HEK293 (cell line): ENCODE data around the gene BBS9.

Experiments
- CTCF ChIA-PET: fragments of 350-600 bp; formaldehyde crosslinking; extraction: SDS; loops from one replicate; lab custom pipeline; 2021; ENCODE audit warnings: antibody characterized with exemption; lab: Yijun Ruan, JAX
- POLR2A ChIA-PET: fragments of 300-600 bp; formaldehyde crosslinking; extraction: SDS; loops from one replicate; lab custom pipeline; 2020; ENCODE audit warnings: antibody characterized with exemption, inconsistent platforms; lab: Yijun Ruan, JAX
- H3K27ac ChIP-seq: fragments of 200-500 bp; sonication (Bioruptor generic); 2 replicates; pipeline ENCODE4 v1.5.1; 2014; ENCODE audit warnings: low read depth, low read length, control low read depth, inconsistent platforms; ENCODE audit errors: extremely low read depth
- H3K36me3 ChIP-seq, 2 experiments: fragments of 200-500 bp in 1 of 2; sonication (Bioruptor generic) in 1 of 2; 1 replicate in 1 of 2; 2 replicates in 1 of 2; pipeline ENCODE4 v1.5.1; 2014 to 2017; ENCODE audit warnings: inconsistent platforms in 2 of 2, low read length in 2 of 2; ENCODE audit not compliant: control insufficient read depth in 2 of 2, insufficient read depth in 1 of 2
- H3K4me1 ChIP-seq: fragments of 200-500 bp; sonication (Bioruptor generic); 2 replicates; pipeline ENCODE4 v1.5.1; 2014; ENCODE audit warnings: mild to moderate bottlenecking, low read length, inconsistent platforms; ENCODE audit not compliant: control insufficient read depth, insufficient read depth
- H3K4me3 ChIP-seq: 2 replicates; pipeline ENCODE4 v1.5.1; 2011; ENCODE audit warnings: low read depth, mild to moderate bottlenecking, control low read depth, low read length, moderate library complexity
- H3K9me3 ChIP-seq: fragments of 200-500 bp; sonication (Bioruptor generic); 2 replicates; pipeline ENCODE4 v1.5.1; 2014; ENCODE audit warnings: low read depth, low read length, inconsistent platforms; ENCODE audit not compliant: control insufficient read depth, insufficient read depth
- GLIS2 ChIP-seq: fragments of 450-650 bp; formaldehyde crosslinking; IDR thresholded peaks from 2 replicates; pipeline ENCODE4 v1.5.1; 2016; ENCODE audit warnings: missing biosample characterization, missing genetic modification characterization
- KLF8 ChIP-seq: fragments of 450-650 bp; formaldehyde crosslinking; IDR thresholded peaks from 2 replicates; pipeline ENCODE4 v1.5.1; 2016; ENCODE audit warnings: missing biosample characterization, missing genetic modification characterization
- SALL2 ChIP-seq: fragments of 450-650 bp; formaldehyde crosslinking; IDR thresholded peaks from 2 replicates; pipeline ENCODE4 v1.5.0; 2017; ENCODE audit warnings: missing biosample characterization, mild to moderate bottlenecking, missing genetic modification characterization, borderline replicate concordance
- ZNF146 ChIP-seq: fragments of 450-650 bp; formaldehyde crosslinking; IDR thresholded peaks from 2 replicates; pipeline ENCODE4 v1.5.1; 2016; ENCODE audit warnings: missing biosample characterization, missing genetic modification characterization
- ZNF202 ChIP-seq: fragments of 450-650 bp; formaldehyde crosslinking; IDR thresholded peaks from 2 replicates; pipeline ENCODE4 v1.5.1; 2016; ENCODE audit warnings: missing biosample characterization, missing genetic modification characterization, borderline replicate concordance
- ZNF221 ChIP-seq: fragments of 450-650 bp; formaldehyde crosslinking; IDR thresholded peaks from 2 replicates; pipeline ENCODE4 v1.5.1; 2017; ENCODE audit warnings: missing biosample characterization, missing genetic modification characterization, borderline replicate concordance
- ZNF302 ChIP-seq: fragments of 450-650 bp; formaldehyde crosslinking; IDR thresholded peaks from 2 replicates; pipeline ENCODE4 v1.5.1; 2016; ENCODE audit warnings: missing biosample characterization, missing genetic modification characterization, low read depth
- ZNF335 ChIP-seq: fragments of 450-650 bp; formaldehyde crosslinking; conservative IDR thresholded peaks from 2 replicates; pipeline ENCODE4 v1.5.1; 2016; ENCODE audit warnings: missing biosample characterization, missing genetic modification characterization
- ZNF513 ChIP-seq: fragments of 450-650 bp; IDR thresholded peaks from 2 replicates; pipeline ENCODE4 v1.5.1; 2018; ENCODE audit warnings: missing biosample characterization, missing genetic modification characterization
- ZNF629 ChIP-seq: fragments of 450-650 bp; formaldehyde crosslinking; IDR thresholded peaks from 2 replicates; pipeline ENCODE4 v1.5.1; 2017; ENCODE audit warnings: missing biosample characterization, missing genetic modification characterization
- ZNF791 ChIP-seq: fragments of 450-650 bp; formaldehyde crosslinking; IDR thresholded peaks from 2 replicates; pipeline ENCODE4 v1.5.1; 2016; ENCODE audit warnings: missing biosample characterization, missing genetic modification characterization
- ZNF792 ChIP-seq: fragments of 450-650 bp; formaldehyde crosslinking; IDR thresholded peaks from 2 replicates; pipeline ENCODE4 v1.5.1; 2016; ENCODE audit warnings: missing biosample characterization, missing genetic modification characterization
- ZSCAN18 ChIP-seq: fragments of 450-650 bp; formaldehyde crosslinking; IDR thresholded peaks from 2 replicates; pipeline ENCODE4 v1.5.1; 2016; ENCODE audit warnings: missing biosample characterization, missing genetic modification characterization
- ZSCAN30 ChIP-seq: fragments of 450-650 bp; IDR thresholded peaks from 2 replicates; pipeline ENCODE4 v1.5.1; 2018; ENCODE audit warnings: missing biosample characterization, mild to moderate bottlenecking, missing genetic modification characterization, moderate library complexity
- ZSCAN4 ChIP-seq: fragments of 450-650 bp; formaldehyde crosslinking; IDR thresholded peaks from 2 replicates; pipeline ENCODE4 v1.5.1; 2017; ENCODE audit warnings: missing biosample characterization, missing genetic modification characterization
- TF ChIP-seq, protein P1 (sequence below): fragments of 450-650 bp; formaldehyde crosslinking; IDR thresholded peaks from 2 replicates; pipeline ENCODE4 v1.5.0; 2017; ENCODE audit warnings: missing biosample characterization, missing genetic modification characterization, borderline replicate concordance
- TF ChIP-seq, protein P2 (sequence below): fragments of 450-650 bp; formaldehyde crosslinking; IDR thresholded peaks from 2 replicates; pipeline ENCODE4 v1.5.1; 2016; ENCODE audit warnings: missing biosample characterization, missing genetic modification characterization
- TF ChIP-seq, protein P3 (sequence below): fragments of 450-650 bp; formaldehyde crosslinking; IDR thresholded peaks from 2 replicates; pipeline ENCODE4 v1.5.1; 2016; ENCODE audit warnings: missing biosample characterization, missing genetic modification characterization

Gene BBS9

GRCh38 chr7:33590916-33591315 is 461.6 kb downstream of the BBS9 start (continued):
- TF ChIP-seq, protein P1, sequence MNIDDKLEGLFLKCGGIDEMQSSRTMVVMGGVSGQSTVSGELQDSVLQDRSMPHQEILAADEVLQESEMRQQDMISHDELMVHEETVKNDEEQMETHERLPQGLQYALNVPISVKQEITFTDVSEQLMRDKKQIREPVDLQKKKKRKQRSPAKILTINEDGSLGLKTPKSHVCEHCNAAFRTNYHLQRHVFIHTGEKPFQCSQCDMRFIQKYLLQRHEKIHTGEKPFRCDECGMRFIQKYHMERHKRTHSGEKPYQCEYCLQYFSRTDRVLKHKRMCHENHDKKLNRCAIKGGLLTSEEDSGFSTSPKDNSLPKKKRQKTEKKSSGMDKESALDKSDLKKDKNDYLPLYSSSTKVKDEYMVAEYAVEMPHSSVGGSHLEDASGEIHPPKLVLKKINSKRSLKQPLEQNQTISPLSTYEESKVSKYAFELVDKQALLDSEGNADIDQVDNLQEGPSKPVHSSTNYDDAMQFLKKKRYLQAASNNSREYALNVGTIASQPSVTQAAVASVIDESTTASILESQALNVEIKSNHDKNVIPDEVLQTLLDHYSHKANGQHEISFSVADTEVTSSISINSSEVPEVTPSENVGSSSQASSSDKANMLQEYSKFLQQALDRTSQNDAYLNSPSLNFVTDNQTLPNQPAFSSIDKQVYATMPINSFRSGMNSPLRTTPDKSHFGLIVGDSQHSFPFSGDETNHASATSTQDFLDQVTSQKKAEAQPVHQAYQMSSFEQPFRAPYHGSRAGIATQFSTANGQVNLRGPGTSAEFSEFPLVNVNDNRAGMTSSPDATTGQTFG, result no peak

DNA sequence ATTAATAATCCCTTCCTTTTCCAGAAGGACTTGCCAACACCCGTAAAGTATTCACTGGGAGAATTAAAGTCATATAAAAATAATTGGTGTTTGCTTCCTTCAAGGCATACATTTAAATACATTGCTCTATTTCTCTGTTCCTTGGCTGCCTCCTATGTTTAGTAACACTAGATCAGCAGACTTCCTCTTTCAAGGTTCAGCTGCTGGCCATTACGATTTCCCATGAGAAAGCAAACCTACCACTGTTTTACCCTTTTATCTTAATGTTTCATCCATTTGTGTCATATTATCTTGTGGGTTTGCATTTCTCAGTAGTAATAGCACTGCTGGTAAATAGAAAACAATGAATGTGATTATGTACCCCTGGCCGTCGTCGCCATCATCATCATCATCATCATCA is 462.1 kb downstream of the BBS9 start:
- Histone ChIP-seq H3K4me3 (no peak overlapping the region), H3K27ac (no peak overlapping the region), H3K36me3 (no peaks in the 10 kb centered on the region), H3K4me1 (peaks cover 3% of the 10 kb centered on the region), H3K9me3 (no peaks in the 10 kb centered on the region)
- ChIA-PET POLR2A (no interaction called here), CTCF (no interaction called here)
- TF ChIP-seq, protein P2, sequence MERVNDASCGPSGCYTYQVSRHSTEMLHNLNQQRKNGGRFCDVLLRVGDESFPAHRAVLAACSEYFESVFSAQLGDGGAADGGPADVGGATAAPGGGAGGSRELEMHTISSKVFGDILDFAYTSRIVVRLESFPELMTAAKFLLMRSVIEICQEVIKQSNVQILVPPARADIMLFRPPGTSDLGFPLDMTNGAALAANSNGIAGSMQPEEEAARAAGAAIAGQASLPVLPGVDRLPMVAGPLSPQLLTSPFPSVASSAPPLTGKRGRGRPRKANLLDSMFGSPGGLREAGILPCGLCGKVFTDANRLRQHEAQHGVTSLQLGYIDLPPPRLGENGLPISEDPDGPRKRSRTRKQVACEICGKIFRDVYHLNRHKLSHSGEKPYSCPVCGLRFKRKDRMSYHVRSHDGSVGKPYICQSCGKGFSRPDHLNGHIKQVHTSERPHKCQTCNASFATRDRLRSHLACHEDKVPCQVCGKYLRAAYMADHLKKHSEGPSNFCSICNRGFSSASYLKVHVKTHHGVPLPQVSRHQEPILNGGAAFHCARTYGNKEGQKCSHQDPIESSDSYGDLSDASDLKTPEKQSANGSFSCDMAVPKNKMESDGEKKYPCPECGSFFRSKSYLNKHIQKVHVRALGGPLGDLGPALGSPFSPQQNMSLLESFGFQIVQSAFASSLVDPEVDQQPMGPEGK (tag by site-specific recombination), result no peak
- peak; percentile 81 for TF ChIP-seq ZNF513 (tag by site-specific recombination)
- TF ChIP-seq ZNF302 (tag by site-specific recombination), result no peak

- peaks cover 3% of the 10 kb centered on the region for H3K4me1 ChIP-seq
- H3K27ac ChIP-seq, result no peak overlapping the region
- ChIA-PET CTCF (no interaction called here), POLR2A (no interaction called here)
- no peaks in the 10 kb centered on the region for H3K9me3 ChIP-seq
- H3K4me3 ChIP-seq, result no peak overlapping the region
- H3K36me3 ChIP-seq, result no peaks in the 10 kb centered on the region
- no peak for TF ChIP-seq GLIS2 (tag by site-specific recombination)
- no peak for TF ChIP-seq ZNF792
- TF ChIP-seq ZNF202 (tag by site-specific recombination), result no peak
- TF ChIP-seq ZNF629 (tag by site-specific recombination), result no peak
- no peak for TF ChIP-seq KLF8 (tag by site-specific recombination)
These were observed 463.4 kb downstream of the BBS9 start for GRCh38 chr7:33592718-33593117.

- no peaks in the 10 kb centered on the region for H3K9me3 ChIP-seq
- no peak overlapping the region for H3K27ac ChIP-seq
- H3K36me3 ChIP-seq, result no peaks in the 10 kb centered on the region
- H3K4me3 ChIP-seq, result no peak overlapping the region
- POLR2A ChIA-PET, result no interaction called here
- peaks cover 3% of the 10 kb centered on the region for H3K4me1 ChIP-seq
- CTCF ChIA-PET, result no interaction called here
- TF ChIP-seq ZNF335, result no peak
- TF ChIP-seq ZSCAN30, result no peak
- TF ChIP-seq ZNF791 (tag by site-specific recombination), result no peak
- TF ChIP-seq, protein P3, sequence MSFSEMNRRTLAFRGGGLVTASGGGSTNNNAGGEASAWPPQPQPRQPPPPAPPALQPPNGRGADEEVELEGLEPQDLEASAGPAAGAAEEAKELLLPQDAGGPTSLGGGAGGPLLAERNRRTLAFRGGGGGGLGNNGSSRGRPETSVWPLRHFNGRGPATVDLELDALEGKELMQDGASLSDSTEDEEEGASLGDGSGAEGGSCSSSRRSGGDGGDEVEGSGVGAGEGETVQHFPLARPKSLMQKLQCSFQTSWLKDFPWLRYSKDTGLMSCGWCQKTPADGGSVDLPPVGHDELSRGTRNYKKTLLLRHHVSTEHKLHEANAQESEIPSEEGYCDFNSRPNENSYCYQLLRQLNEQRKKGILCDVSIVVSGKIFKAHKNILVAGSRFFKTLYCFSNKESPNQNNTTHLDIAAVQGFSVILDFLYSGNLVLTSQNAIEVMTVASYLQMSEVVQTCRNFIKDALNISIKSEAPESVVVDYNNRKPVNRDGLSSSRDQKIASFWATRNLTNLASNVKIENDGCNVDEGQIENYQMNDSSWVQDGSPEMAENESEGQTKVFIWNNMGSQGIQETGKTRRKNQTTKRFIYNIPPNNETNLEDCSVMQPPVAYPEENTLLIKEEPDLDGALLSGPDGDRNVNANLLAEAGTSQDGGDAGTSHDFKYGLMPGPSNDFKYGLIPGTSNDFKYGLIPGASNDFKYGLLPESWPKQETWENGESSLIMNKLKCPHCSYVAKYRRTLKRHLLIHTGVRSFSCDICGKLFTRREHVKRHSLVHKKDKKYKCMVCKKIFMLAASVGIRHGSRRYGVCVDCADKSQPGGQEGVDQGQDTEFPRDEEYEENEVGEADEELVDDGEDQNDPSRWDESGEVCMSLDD (tag by site-specific recombination), result no peak
- no peak for TF ChIP-seq ZNF146 (tag by site-specific recombination)
- TF ChIP-seq ZSCAN4, result no peak
- TF ChIP-seq ZSCAN18, result no peak
- no peak for TF ChIP-seq SALL2 (tag by site-specific recombination)
- TF ChIP-seq ZNF221, result no peak
These were observed 464.2 kb downstream of the BBS9 start for GRCh38 chr7:33593611-33594010.
